Measurements from ENCODE around the gene RNF31. TPM values are rescaled to one million over a fixed set of nuclear protein-coding genes. Genes with fewer than 3 reads are reported as not detected.

Gene RNF31
- total and polyA plus RNA-seq, 2 of the 13 experiments (the other 11 are each of a cell fraction or from before 2014, with no cell fraction given) = 48.2 to 86.8 TPM

- no peak for TF ChIP-seq JUN (CRISPR knock-in tag; IDR thresholded peaks at IDR 0.05)
- peak; percentile 61; the same call in 1 of the 2 replicates for TF ChIP-seq ZNF430 (CRISPR knock-in tag; IDR thresholded peaks at IDR 0.05)
- TF ChIP-seq HNF4G (IDR thresholded peaks at IDR 0.05; ENCODE audit: borderline replicate concordance, low read depth, low read length) = no peak
- no peak for TF ChIP-seq HNF4G (CRISPR knock-in tag; IDR thresholded peaks at IDR 0.05; ENCODE audit: borderline replicate concordance, low read depth)
- TF ChIP-seq ZBTB39 (CRISPR knock-in tag; IDR thresholded peaks at IDR 0.05) = 0 out of 2 replicates have a peak, but pooled peaks have one; percentile 27
Measured at GRCh38 chr14:24116128-24116814, 31.0 kb upstream of the RNF31 start (continued).

- DNase-seq (ENCODE audit: low spot score) (no peak), FAIRE-seq (no peak), ATAC-seq (no peak)
- BruUV-seq (replicated peaks) = no TSS peak
- Histone ChIP-seq H3K36me3 (replicated peaks in 1 of 2; ENCODE audit: control insufficient read depth in 1 of 2, insufficient read depth in 2 of 2, low read length in 2 of 2) (peaks cover 47 to 55% of the 10 kb centered on the region in 2 experiments), H3K4me3 (replicated peaks in 1 of 3; ENCODE audit: insufficient read depth in 1 of 3, low read depth in 2 of 3, low read length in 3 of 3) (no peak overlapping the region), H2AFZ (ENCODE audit: low read length) (no peak overlapping the region), H3K9ac (ENCODE audit: insufficient read depth, low read depth, low read length) (peak overlapping the region; percentile 99; the same call in 1 of the 2 replicates), H3K27ac (ENCODE audit: extremely low read length, insufficient read depth, low read length) (no peak overlapping the region), H3K27me3 (ENCODE audit: control insufficient read depth in 1 of 2, insufficient read depth in 2 of 2, low read length in 2 of 2) (no peaks in the 10 kb centered on the region; a peak in 1 of 5 replicates), H4K20me1 (ENCODE audit: insufficient read depth, low read length) (no peaks in the 10 kb centered on the region), H3K79me2 (ENCODE audit: insufficient read depth, low read length) (peaks cover 33% of the 10 kb centered on the region), H3K4me1 (ENCODE audit: insufficient read depth, low read length) (peaks cover 31% of the 10 kb centered on the region), H3K9me3 (ENCODE audit: low read length) (no peaks in the 10 kb centered on the region), H3K4me2 (ENCODE audit: low read depth, low read length) (0 out of 2 replicates have a peak overlapping the region, but pooled peaks have one; percentile 92)
- CTCF ChIA-PET (ENCODE audit: low intra/inter-chr PET ratio, low total read pairs) = no interaction called here
- POLR2A ChIA-PET = interaction anchor here (1.0 to 15.5 kb wide), 5 partner anchors 14 to 59 kb away, joined by 3 to 977 read pairs (median 279); partner anchors contain the start of genes EMC9, FITM1, PCK2 and PSME1
- intact Hi-C loops (cut with micrococcal nuclease; ENCODE audit: unreplicated experiment) (loop anchor here (10.0 kb wide), 2 partner anchors 812 to 1022 kb away; partner anchors contain the start of genes ACIN1, BCL2L2, C14orf119 and PPP1R3E), in situ Hi-C loops (cut with HindIII; ENCODE audit: extremely low pct_ligation_motif_present, low pct_unique_long_range_greater_than_20kb) (loop anchor here (25.0 kb wide), 1 partner anchor 1530 kb away; the partner anchor contains the start of genes ABHD4 and DAD1)
- WGBS (ENCODE audit: low lambda C conversion rate) = 96% methylated on average over 6 of the region's 6 CpGs
- TF ChIP-seq ZNF281 (CRISPR knock-in tag; IDR thresholded peaks at IDR 0.05; ENCODE audit: borderline replicate concordance) (no peak), SAP130 (CRISPR knock-in tag; IDR thresholded peaks at IDR 0.05; ENCODE audit: low read depth) (no peak), ZNF326 (CRISPR knock-in tag; IDR thresholded peaks at IDR 0.05; ENCODE audit: borderline replicate concordance) (no peak), RFX3 (CRISPR knock-in tag; IDR thresholded peaks at IDR 0.05) (no peak), ZBTB26 (CRISPR knock-in tag; IDR thresholded peaks at IDR 0.05; ENCODE audit: borderline replicate concordance) (no peak), JUN (CRISPR knock-in tag; IDR thresholded peaks at IDR 0.05) (no peak), PAXIP1 (CRISPR knock-in tag; conservative IDR thresholded peaks at IDR 0.05) (no peak)
Measured at GRCh38 chr14:24117179-24117578, 30.1 kb upstream of the RNF31 start.

Data from HepG2 (cell line).